Measurements from ENCODE around the gene SLFN13. TPM values are rescaled to one million over a fixed set of nuclear protein-coding genes. Genes with fewer than 3 reads are reported as not detected.

The SLFN13 gene
- polyA plus RNA-seq, 1 donor (not counting 4 experiments of a cell fraction or from before 2014, with no cell fraction given), result 1.4 TPM

- dilution Hi-C loops (cut with MboI; ENCODE audit: extremely low pct_ligation_motif_present, low sequenced_read_pairs), result no loop called here
- Histone ChIP-seq H4K20me1 (ENCODE audit: control insufficient read depth, extremely low read depth, insufficient read depth, low read length) (no peaks in the 10 kb centered on the region), H3K4me1 (ENCODE audit: control insufficient read depth, extremely low read depth, insufficient read depth, low read length) (no peaks in the 10 kb centered on the region), H3K4me3 (ENCODE audit: control insufficient read depth in 2 of 3, extremely low read depth in 1 of 3, insufficient read depth in 2 of 3, low read depth in 1 of 3, low read length in 3 of 3) (no peak overlapping the region), H3K36me3 (ENCODE audit: control insufficient read depth in 2 of 2, extremely low read depth in 1 of 2, insufficient read depth in 2 of 2, low read length in 2 of 2) (peaks cover 0 to 5% of the 10 kb centered on the region in 2 experiments), H3K4me2 (ENCODE audit: control insufficient read depth, extremely low read depth, insufficient read depth, low read depth, low read length) (no peak overlapping the region), H3K27ac (ENCODE audit: control insufficient read depth, insufficient read depth, low read length) (no peak overlapping the region), H3K9me1 (ENCODE audit: control insufficient read depth, extremely low read depth, insufficient read depth, low read length) (no peaks in the 10 kb centered on the region), H2AFZ (ENCODE audit: control insufficient read depth, low read length) (no peak overlapping the region), H3K79me2 (ENCODE audit: control insufficient read depth, insufficient read depth, low read length) (no peaks in the 10 kb centered on the region), H3K27me3 (ENCODE audit: control insufficient read depth, extremely low read depth, insufficient read depth, low read length) (no peaks in the 10 kb centered on the region), H3K9ac (ENCODE audit: control insufficient read depth, extremely low read depth, insufficient read depth, low read length) (no peak overlapping the region), H3K9me3 (ENCODE audit: control insufficient read depth, low read depth, low read length) (no peaks in the 10 kb centered on the region)
- DNase-seq (ENCODE audit: low read depth, low spot score), result no peak
- no peak for TF ChIP-seq EZH2 (IDR thresholded peaks at IDR 0.05; ENCODE audit: low read length)
- TF ChIP-seq, protein P1, sequence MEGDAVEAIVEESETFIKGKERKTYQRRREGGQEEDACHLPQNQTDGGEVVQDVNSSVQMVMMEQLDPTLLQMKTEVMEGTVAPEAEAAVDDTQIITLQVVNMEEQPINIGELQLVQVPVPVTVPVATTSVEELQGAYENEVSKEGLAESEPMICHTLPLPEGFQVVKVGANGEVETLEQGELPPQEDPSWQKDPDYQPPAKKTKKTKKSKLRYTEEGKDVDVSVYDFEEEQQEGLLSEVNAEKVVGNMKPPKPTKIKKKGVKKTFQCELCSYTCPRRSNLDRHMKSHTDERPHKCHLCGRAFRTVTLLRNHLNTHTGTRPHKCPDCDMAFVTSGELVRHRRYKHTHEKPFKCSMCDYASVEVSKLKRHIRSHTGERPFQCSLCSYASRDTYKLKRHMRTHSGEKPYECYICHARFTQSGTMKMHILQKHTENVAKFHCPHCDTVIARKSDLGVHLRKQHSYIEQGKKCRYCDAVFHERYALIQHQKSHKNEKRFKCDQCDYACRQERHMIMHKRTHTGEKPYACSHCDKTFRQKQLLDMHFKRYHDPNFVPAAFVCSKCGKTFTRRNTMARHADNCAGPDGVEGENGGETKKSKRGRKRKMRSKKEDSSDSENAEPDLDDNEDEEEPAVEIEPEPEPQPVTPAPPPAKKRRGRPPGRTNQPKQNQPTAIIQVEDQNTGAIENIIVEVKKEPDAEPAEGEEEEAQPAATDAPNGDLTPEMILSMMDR (optimal IDR thresholded peaks at IDR 0.05 in 1 of 3, IDR thresholded peaks at IDR 0.05 in 1 of 3, conservative IDR thresholded peaks at IDR 0.05 in 1 of 3; ENCODE audit: extremely low read depth in 1 of 3, insufficient read depth in 2 of 3, low read length in 3 of 3), result no peak
- no peak for FAIRE-seq
These were observed 41.0 kb downstream of the SLFN13 start for GRCh38 chr17:35407531-35407930.

GRCh38 chr17:35406568-35406967 is 42.0 kb downstream of the SLFN13 start:
- dilution Hi-C loops (cut with MboI; ENCODE audit: extremely low pct_ligation_motif_present, low sequenced_read_pairs), result no loop called here
- DNase-seq (ENCODE audit: low read depth, low spot score) (no peak), FAIRE-seq (no peak)
- peaks cover 0 to 3% of the 10 kb centered on the region in 2 experiments for H3K36me3 ChIP-seq (ENCODE audit: control insufficient read depth in 2 of 2, extremely low read depth in 1 of 2, insufficient read depth in 2 of 2, low read length in 2 of 2)
- no peaks in the 10 kb centered on the region for H3K9me1 ChIP-seq (ENCODE audit: control insufficient read depth, extremely low read depth, insufficient read depth, low read length)
- H3K4me1 ChIP-seq (ENCODE audit: control insufficient read depth, extremely low read depth, insufficient read depth, low read length), result no peaks in the 10 kb centered on the region
- H3K27me3 ChIP-seq (ENCODE audit: control insufficient read depth, extremely low read depth, insufficient read depth, low read length), result no peaks in the 10 kb centered on the region
- no peak overlapping the region for H3K4me3 ChIP-seq (ENCODE audit: control insufficient read depth in 2 of 3, extremely low read depth in 1 of 3, insufficient read depth in 2 of 3, low read depth in 1 of 3, low read length in 3 of 3)
- no peaks in the 10 kb centered on the region for H4K20me1 ChIP-seq (ENCODE audit: control insufficient read depth, extremely low read depth, insufficient read depth, low read length)
- no peaks in the 10 kb centered on the region for H3K79me2 ChIP-seq (ENCODE audit: control insufficient read depth, insufficient read depth, low read length)
- TF ChIP-seq EZH2 (IDR thresholded peaks at IDR 0.05; ENCODE audit: low read length), result no peak
- TF ChIP-seq, protein P1 (optimal IDR thresholded peaks at IDR 0.05 in 1 of 3, IDR thresholded peaks at IDR 0.05 in 1 of 3, conservative IDR thresholded peaks at IDR 0.05 in 1 of 3; ENCODE audit: extremely low read depth in 1 of 3, insufficient read depth in 2 of 3, low read length in 3 of 3), result no peak
- H3K27ac ChIP-seq (ENCODE audit: control insufficient read depth, insufficient read depth, low read length), result no peak overlapping the region
- H3K9me3 ChIP-seq (ENCODE audit: control insufficient read depth, low read depth, low read length), result no peaks in the 10 kb centered on the region
- H3K4me2 ChIP-seq (ENCODE audit: control insufficient read depth, extremely low read depth, insufficient read depth, low read depth, low read length), result no peak overlapping the region
- H2AFZ ChIP-seq (ENCODE audit: control insufficient read depth, low read length), result no peak overlapping the region
- no peak overlapping the region for H3K9ac ChIP-seq (ENCODE audit: control insufficient read depth, extremely low read depth, insufficient read depth, low read length)

Data from keratinocyte (primary cell).